NCI-H2196 treated with DMSO at 0.1 percent for 48 hours (cell line): ENCODE measurements around the gene ACVR1.

Experiments
- DNase-seq: peaks from one replicate; lab custom pipeline; 2025; ENCODE audit not compliant: unreplicated experiment; lab: John Stamatoyannopoulos, UW

The ACVR1 gene

DNA sequence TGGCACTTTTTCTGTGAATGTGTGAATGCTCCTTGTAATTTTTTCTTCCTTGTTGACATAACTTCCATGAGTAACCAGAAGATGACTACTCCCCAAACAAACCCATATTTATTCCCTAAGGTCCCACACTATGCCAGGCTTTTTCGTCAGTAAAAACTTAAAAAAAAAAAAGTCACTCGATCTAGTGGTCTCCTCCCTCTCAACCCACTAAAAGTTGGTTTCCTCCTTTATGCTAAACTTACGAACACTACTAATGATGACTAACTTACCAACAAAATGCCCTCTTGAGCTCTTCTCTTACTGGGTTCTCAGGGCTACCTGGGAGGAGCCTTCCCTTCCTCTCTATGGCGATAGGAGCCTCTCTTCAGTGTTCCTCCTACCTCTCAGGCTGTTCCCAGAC, 18.2 kb downstream of the ACVR1 start:
- no peak for DNase-seq

DNA sequence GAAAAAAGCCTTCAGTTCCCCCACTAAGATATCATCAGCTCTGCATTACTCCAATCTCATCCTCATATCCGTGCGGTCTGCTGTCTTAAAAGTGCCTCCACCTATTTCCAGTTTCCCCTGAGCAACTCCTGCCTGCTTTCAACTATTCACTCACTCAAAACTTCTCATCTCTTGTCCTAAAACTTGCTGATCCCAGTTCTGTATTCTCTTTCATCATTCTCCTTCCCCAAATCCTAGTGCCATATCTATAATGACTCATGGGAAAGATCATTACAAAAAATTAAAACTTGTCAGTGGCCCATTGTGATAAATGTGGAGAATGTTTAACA, 20.0 kb downstream of the ACVR1 start:
- DNase-seq: no peak

DNA sequence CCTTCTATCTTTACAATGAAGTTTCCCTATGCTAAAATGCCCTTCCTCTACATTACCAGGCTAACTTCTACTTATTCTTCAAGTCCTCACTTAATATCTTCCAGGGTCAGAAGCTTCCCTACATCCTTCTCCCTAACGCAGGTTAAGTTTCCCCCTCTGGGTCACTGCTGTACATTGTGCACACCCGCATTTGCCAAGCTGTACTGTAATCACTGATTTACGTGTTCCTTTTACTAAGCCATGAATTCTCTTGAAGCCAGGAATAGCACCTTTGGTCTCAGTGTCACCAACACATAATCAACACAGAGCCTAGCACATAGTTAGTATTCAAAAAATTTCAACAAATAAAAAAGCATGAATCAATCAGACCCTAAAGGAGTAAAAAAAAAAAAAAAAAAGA, 22.3 kb downstream of the ACVR1 start:
- DNase-seq: no peak

DNA sequence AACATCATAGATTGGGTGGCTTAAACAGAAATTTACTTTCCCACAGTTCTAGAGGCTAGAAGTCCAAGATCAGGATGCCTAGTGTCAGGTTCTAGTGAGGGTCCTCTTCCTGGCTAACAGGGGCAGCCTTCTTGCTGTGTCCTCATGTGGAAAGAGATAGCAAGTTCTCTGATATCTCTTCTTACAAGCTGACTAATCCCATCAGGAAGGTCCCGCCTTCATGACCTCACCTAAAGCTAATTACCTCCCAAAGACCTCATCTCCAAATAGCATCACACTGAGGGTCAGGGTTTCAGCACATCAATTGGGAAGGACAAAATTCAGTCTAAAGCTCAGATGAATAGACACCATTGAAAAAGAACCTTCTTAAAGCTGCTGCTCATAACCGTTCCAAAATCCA, 22.9 kb downstream of the ACVR1 start:
- DNase-seq: no peak

DNA sequence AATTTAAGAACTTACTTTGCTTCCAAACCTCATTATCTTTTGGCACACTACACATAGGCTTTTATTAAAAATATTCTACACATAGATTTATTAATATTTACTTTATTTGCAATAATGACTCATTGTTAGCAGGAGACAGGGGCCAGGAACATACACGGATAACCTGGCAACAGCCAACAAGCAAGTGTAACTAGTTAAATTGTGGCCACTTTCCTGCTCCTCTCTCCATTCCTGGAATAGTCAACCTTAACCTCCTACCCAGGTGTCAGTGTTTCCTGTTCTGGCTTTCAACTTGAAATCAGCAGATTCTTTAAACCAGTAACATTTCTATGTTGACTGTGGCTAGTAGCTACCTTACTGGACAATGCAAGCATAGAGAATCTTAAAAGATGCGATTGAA, 26.5 kb downstream of the ACVR1 start:
- DNase-seq: no peak

DNA sequence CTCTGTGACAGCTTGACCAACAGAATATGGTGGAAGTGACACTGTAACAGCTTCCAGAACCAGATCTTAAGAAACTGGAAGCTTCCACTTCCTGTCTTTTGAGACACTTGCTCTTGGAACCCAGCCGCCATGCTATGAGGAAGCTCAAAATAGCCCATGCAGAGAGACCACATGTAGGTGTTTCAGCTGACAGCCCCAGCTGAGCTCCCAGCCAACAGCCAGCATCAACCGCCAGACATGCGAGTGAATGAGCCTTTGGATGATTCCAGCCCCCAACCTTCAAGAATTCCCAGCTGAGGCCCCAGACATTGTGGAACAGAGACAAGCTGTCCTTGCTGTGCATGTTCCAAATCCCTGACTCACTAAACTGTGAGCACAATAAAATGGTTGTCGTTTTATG, 27.9 kb downstream of the ACVR1 start:
- DNase-seq: no peak

DNA sequence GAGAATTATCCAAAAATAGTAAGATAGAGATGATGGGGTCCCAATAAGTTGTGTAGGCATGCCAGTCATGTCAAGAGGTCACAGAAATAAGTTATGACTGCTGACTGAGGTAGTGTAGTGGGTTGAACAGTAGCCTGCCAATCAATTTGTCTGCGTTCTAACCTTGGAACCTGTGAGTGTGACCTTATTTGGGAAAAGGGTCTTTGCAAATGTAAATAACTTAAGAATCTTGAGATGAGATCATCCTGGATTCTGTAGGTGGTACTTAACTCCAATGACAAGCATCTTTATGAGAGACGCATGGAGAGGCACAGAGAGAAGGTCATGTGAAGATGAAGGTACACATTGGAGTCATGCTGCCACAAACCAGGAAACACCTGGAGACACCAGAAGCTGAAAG, 31.0 kb downstream of the ACVR1 start:
- no peak for DNase-seq

DNA sequence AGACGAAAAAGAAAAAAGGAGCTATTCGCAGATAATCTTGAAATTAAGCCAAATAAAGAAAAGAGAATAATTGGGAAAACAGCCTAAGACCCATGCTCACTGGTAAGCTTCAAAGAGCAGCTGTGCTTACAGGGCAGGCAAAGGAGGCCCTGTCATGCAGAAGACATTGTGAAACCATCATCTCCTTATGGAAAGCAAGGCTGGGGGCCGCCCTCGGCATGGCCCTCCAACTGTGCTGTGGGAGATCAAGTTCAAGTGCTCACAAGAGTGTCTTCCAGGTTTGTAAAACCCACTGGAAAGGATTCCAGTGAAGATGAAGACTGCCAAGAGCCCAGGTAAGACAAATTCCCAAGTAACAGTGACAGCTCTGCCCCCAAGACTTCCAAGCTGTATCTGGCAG, 32.2 kb downstream of the ACVR1 start:
- DNase-seq: no peak

DNA sequence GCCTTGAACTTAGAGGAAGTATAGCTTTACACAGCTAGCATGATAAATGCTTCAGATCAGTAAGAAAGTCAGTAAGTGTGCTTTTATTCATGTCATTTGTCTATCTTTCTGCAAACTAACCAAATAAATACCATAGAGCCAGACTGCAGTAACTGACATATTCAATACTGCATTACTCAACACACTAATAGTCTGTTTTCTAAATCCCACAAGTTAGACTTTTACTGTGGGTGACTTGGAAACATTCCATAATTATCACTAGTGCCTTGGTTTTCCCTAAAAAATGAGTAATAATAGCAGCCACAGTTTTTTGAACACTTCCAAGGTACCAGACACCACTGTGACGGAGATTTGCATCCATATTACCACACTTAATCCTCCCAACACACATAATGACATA, 33.0 kb downstream of the ACVR1 start:
- DNase-seq: no peak

DNA sequence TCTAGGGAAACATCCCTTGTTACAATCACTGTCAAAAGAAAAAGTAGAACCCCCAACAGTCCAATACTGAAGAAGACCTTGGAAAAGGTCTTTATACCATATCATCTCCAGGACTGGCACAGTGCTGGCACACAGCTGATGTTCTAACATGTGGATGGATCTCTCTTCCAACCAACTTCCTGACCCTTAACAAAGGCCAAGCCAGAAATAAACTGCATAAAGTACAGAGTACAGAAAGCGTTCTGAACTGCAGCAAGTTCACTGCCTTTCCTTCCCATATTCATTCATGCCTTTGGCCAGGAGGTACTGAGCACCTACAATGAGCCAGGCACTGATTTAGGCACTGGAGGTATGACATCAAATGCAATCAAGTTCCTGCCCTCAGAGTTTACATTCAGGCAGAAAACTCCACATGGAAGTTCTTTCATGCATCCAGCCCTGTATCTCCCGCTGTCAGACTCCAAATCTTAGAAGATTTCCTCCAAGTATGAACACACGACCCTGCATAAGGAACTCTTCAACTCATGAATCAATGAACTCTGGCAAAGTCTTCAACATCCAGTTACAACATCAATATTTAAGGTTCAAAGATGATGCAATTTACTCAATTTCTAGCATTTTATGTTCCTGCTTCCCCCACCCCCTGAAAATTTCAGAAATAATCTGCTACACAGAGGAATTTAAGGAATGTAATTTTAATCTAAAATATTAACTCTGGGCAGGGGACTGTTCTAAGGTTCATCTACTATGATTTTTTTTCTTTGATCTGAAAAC, 33.8 kb downstream of the ACVR1 start:
- DNase-seq: no peak

DNA sequence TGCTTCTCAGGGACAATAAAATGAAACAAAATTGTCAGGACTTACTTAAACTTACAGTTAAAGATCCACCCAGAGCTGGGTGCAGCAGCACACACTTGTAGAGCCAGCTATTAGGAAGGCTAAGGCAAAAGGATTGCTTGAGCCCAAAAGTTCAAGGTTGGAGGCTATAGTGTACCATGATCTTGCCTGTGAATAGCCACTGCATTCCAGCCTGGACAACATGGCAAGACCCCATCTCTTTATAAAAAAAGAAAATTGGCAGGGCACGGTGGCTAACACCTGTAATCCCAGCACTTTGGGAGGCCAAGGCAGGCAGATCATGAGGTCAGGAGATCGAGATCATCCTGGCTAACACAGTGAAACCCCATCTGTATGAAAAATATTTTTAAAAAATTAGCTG, 34.6 kb downstream of the ACVR1 start:
- DNase-seq: no peak

DNA sequence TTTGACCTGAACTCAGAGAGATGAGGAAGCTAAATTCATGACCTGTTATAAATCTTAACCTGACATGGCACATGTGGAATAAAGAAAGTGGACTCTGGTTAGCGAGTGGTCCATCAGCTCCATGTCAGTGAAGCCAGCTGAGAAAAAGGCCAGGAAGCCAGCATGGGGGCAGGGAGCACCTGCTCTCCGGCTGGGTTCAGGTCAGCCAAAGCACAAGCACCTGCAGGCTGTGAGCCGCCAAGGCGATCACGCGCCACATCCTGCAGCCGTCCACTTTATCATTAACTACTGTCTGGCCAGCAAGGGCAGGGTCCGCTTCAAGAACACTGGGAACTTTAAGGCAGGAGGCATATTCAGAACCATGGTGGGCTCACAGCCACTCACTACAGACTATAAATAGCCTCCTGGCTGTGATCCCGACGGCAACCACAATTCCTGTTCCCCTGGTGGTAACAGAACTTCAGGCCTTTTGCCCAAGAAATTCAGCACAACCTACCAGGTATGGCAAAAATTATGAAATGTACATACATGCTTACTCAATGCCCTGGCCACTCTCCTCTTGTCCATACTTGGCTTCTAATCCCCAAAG, 35.5 kb downstream of the ACVR1 start:
- DNase-seq: peak; percentile 84

DNA sequence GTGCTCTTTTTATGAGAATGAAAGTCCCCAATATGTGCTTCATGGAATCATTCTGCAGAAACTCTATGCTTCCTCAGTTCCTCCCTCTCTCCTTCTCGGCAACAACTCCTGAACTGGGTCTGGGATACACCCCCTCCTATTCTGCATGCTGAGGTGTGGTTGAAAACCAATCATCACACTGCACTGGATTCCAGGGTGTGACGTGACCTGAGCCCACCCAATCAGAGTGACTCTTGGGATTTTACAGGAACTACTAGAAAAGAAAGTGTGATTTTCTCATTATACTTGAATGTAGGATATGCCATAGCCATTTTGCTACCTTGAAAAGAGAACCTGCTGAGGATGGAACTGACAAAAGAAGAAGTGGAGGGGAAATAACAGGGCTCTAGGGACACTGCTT, 36.3 kb downstream of the ACVR1 start:
- no peak for DNase-seq

DNA sequence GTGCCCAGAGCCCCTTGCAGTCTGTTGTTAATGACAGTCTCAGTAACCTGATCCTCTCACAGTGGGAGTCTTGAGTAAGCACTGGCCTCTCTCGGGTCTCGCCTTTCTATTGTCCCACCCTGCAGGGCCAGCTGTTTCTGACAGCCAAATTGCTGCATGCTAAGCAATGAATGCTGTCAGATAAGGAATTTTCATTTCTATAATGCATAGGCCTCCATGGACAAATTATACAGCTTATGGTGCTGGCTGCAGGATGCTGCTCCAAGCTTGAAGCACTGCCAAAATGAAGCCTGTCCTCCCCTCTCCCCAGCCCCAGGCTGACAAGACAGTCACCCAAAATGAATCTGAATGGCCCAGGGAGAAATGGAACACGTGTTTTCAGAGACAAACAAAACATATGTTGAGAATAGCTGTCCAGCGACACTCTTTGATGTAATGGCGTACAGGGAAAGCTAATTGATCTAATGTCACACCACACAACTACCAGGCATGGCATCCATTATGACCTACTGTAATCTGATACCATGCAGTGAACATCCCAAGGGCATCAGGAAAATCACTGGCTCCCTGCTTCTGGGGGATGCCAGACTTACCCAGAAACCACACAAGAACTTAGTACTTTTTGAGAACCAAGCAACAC, 36.8 kb downstream of the ACVR1 start:
- no peak for DNase-seq

DNA sequence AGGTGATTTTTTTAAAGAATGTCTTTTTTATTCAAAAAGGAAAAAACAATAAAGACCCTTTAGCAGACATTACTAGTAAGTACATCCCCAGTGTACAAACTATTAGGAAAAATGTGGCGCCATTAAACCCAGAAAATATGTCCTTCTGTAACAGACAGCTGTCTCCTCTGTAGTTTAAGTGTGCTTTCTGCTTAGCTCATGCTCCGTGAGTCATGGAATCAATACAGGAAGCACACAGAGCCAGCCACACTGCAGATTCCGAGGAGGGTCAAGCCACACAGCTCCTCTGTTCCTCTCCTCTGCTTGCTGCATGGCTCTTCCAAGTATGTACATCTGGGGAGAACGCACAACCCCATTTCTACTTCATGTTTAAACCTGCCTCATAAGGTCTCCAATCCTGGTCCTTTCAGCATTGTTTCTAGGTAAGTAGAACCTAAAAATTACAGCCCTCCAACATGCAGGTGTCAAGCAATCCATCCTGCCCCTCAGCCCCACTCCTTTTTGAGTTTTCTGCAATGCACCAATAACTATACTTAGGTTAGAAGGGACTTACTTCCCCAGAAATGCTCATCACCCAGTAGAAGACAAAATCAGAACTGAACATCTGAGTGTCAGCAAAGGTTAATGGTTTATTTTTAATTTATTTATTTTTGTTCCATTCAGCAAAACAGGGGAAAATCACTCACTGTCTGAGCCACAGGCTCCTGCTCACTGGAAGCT, 37.5 kb downstream of the ACVR1 start:
- peak; percentile 41 for DNase-seq

DNA sequence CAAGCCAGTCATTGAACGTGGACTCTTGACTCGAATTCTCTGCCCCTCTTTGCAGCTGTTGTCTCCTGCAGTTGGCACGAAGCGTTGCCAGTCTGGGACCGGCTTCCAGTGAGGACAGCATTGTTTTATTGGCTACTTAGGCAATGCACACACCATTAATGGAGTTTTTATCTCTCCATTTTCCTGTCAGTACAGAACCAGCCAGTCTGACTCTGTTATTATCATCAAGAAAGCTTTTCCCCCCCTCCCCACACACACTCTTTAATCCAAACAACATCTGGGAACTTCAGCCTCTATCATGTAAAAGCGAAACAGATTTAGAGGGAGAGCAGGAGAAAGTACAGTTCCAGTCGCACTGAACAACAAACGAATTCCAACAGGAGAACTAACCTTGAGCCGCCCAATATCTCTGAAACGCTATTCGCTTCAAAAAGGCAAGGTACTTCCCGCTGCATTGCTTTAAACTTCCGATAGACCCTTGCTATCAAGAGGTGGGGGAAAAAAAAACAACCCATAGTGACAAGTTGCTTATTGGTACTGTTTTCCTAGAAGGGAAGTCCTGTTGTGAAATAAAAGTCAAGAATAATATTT, 38.2 kb downstream of the ACVR1 start:
- peak; percentile 41 for DNase-seq

DNA sequence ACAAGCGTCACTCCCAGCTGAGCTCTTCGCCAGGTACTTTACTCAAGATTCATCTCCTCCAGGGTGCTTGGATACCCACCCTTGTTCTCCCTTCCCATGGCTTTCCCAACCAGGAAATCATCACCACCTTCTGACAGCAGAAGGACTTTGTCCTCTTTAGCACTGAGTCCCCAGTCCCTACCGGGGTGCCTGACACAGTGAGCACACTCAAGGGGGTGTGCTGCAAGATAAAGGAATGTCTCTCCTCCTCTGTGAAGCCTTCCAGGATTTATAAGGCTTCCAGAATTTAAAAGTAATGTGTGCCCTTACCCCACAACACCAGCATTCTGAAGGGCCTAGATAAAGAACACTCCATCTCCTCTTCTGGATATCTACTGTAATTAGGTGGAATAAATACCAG, 39.6 kb downstream of the ACVR1 start:
- DNase-seq: no peak

DNA sequence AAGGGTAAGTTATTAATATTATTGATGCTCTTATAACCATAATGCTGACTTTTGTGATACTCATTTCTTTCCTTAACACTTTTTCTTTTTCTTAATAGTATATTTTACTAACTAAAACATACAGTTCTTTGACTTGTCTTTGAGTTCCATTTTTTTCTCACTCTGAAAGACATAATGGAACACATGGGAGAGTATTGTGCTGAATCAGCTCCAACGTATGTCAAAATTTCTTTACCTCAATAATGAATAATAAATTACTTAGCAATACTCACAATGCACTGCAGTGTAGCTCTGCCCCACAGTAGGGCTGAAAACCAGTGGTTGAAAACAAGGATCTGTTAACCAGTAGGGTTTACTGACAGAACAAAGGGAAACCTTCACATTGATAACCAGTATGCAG, 40.7 kb downstream of the ACVR1 start:
- DNase-seq: no peak

DNA sequence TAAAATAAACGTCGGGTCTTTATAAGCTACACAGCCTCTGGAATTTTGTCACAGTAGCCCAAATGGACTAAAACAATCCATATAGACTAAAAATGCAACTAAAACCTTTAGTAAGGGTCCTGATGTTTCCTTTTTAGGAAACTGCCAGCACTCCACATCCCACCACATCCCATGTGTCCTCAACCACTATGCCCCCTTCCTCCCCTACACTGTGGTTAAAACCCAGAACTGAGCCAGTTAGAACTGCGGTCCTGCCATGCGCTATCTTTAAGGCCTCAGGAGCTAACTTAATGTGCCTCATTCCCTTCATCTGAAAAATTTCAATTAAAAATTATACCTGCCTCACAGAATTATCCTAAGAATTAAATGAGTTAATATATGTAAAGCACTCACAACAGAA, 41.1 kb downstream of the ACVR1 start:
- no peak for DNase-seq

DNA sequence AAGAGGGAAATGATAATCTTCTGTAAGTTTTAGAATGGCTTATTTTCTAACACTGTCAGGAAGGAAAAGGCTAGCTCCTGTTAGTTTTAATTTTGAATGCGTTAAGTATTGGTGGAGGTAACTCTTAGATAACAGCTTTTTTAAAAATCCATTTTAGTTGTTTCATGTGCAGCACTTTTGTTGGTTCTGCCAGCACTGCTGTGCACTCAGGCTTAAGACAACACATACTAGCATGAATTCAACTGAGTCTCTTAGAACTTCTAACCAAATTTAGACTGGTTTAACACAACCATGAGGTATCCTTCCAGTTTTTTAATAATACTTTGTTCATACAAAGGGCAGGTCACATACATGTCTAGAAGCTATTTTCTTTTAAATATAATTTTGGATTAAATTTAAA, 42.4 kb downstream of the ACVR1 start:
- DNase-seq: no peak

DNA sequence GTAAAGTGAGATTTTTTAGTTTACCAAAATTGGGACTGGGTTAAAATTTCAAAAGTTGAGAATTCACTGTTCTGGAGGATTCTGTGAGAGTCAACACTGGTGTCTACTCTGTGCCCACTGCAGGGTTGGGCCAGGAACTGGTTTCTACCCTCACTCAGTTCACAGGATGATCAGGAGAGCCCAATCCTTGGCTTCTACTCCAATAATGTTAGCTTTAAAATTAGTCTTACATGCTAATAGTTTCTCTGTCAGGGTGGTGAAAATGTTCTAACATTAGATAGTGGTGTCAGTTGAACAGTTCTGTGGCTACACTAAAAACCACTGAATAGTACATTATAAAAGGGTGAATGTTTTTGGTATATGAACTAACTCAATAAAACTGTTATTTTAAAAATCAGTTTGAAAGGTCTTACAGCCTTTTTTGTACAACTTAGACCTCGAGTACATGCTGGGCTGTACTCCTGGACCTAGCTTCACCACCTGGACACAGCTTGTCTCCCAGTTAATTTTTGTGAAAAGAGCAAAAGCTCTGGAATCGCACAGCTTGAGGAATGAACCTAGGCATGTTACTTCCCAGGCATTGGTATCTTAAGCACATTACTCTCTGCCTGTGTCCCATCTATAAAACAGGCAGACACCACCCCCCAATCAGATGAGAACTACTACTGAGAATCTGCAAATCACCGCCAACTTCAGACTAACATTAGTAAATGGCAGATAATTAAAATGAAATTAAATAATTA, 44.4 kb downstream of the ACVR1 start:
- DNase-seq: no peak
